Stimulated activated naive CD8-positive, alpha-beta T cell treated with anti-CD3 and anti-CD28 coated beads, Interleukin-15, Interleukin-2, amounts not matched to agents 100 ng/mL and 50 ng/mL, for 24 hours (primary cell): ENCODE results near the gene ADM2.

ENCODE experiments used
- H3K27ac Mint-ChIP-seq: one replicate; pipeline ENCODE4 v1.8.0; 2021; ENCODE audit warnings: mild to moderate bottlenecking, mixed read lengths
- H3K27me3 Mint-ChIP-seq: one replicate; pipeline ENCODE4 v1.8.0; 2021; ENCODE audit warnings: mixed read lengths
- H3K36me3 Mint-ChIP-seq: one replicate; pipeline ENCODE4 v1.8.0; 2021; ENCODE audit warnings: low read depth, mixed read lengths
- H3K4me1 Mint-ChIP-seq: one replicate; pipeline ENCODE4 v1.8.0; 2021; ENCODE audit warnings: low read depth, mixed read lengths
- H3K4me3 Mint-ChIP-seq: one replicate; pipeline ENCODE4 v1.8.0; 2021; ENCODE audit warnings: mild to moderate bottlenecking, mixed read lengths
- H3K9me3 Mint-ChIP-seq: one replicate; pipeline ENCODE4 v1.8.0; 2021; ENCODE audit warnings: mixed read lengths

The ADM2 gene

GRCh38 chr22:50526108-50526833 lies 44.9 kb downstream of the ADM2 start:
- peaks cover 23% of the 10 kb centered on the region for H3K36me3 Mint-ChIP-seq
- peak overlapping the region; percentile 87 for H3K27ac Mint-ChIP-seq

GRCh38 chr22:50526834-50527801 lies 45.8 kb downstream of the ADM2 start:
- no peaks in the 10 kb centered on the region for H3K27me3 Mint-ChIP-seq
- H3K36me3 Mint-ChIP-seq = peaks cover 23% of the 10 kb centered on the region
- peaks cover 26% of the 10 kb centered on the region for H3K4me1 Mint-ChIP-seq
- H3K27ac Mint-ChIP-seq = peak overlapping the region; percentile 87
- H3K9me3 Mint-ChIP-seq = no peaks in the 10 kb centered on the region
- peak overlapping the region; percentile 84 for H3K4me3 Mint-ChIP-seq

More at GRCh38 chr22:50526108-50526833, 44.9 kb downstream of the ADM2 start:
- no peaks in the 10 kb centered on the region for H3K9me3 Mint-ChIP-seq
- peaks cover 26% of the 10 kb centered on the region for H3K4me1 Mint-ChIP-seq
- H3K4me3 Mint-ChIP-seq = peak overlapping the region; percentile 84
- H3K27me3 Mint-ChIP-seq = no peaks in the 10 kb centered on the region

- no peaks in the 10 kb centered on the region for H3K9me3 Mint-ChIP-seq
- no peaks in the 10 kb centered on the region for H3K27me3 Mint-ChIP-seq
- peaks cover 23% of the 10 kb centered on the region for H3K36me3 Mint-ChIP-seq
- peaks cover 33% of the 10 kb centered on the region for H3K4me1 Mint-ChIP-seq
- peak overlapping the region; percentile 87 for H3K27ac Mint-ChIP-seq
- H3K4me3 Mint-ChIP-seq = peak overlapping the region; percentile 84
Observed at GRCh38 chr22:50527921-50528681, 46.8 kb downstream of the ADM2 start.

GRCh38 chr22:50528682-50529415 lies 47.5 kb downstream of the ADM2 start:
- Mint-ChIP-seq H3K27ac (peak overlapping the region; percentile 40), H3K27me3 (no peaks in the 10 kb centered on the region), H3K9me3 (no peaks in the 10 kb centered on the region), H3K4me1 (peaks cover 41% of the 10 kb centered on the region), H3K4me3 (peak overlapping the region; percentile 84), H3K36me3 (peaks cover 23% of the 10 kb centered on the region)

- Mint-ChIP-seq H3K27me3 (no peaks in the 10 kb centered on the region), H3K4me3 (peak overlapping the region; percentile 84), H3K36me3 (peaks cover 20% of the 10 kb centered on the region), H3K4me1 (peaks cover 45% of the 10 kb centered on the region), H3K27ac (peak overlapping the region; percentile 58), H3K9me3 (no peaks in the 10 kb centered on the region)
Observed at GRCh38 chr22:50529416-50529896, 48.1 kb downstream of the ADM2 start.

- peaks cover 43% of the 10 kb centered on the region for H3K4me1 Mint-ChIP-seq
- peak within 1 kb of the TSS; percentile 92 for H3K4me3 Mint-ChIP-seq
- H3K27ac Mint-ChIP-seq = peak within 1 kb of the TSS; percentile 96
- peaks cover 15% of the 10 kb centered on the region for H3K36me3 Mint-ChIP-seq
- no peaks in the 10 kb centered on the region for H3K27me3 Mint-ChIP-seq
- H3K9me3 Mint-ChIP-seq = no peaks in the 10 kb centered on the region
Observed at GRCh38 chr22:50529897-50530579, 48.7 kb downstream of the ADM2 start, which contains the start of gene TYMP. Gene TYMP, minus strand, starts transcription at chr22:50530012. Its CDS starts 303 bp downstream, at chr22:50529709.

GRCh38 chr22:50530580-50530876 lies 49.2 kb downstream of the ADM2 start:
- Mint-ChIP-seq H3K36me3 (peaks cover 15% of the 10 kb centered on the region), H3K9me3 (no peaks in the 10 kb centered on the region), H3K4me3 (peak overlapping the region; percentile 92), H3K27me3 (no peaks in the 10 kb centered on the region), H3K27ac (peak overlapping the region; percentile 96), H3K4me1 (peaks cover 47% of the 10 kb centered on the region)

- Mint-ChIP-seq H3K27me3 (no peaks in the 10 kb centered on the region), H3K9me3 (no peaks in the 10 kb centered on the region), H3K27ac (peak overlapping the region; percentile 96), H3K36me3 (peaks cover 15% of the 10 kb centered on the region), H3K4me1 (peaks cover 47% of the 10 kb centered on the region), H3K4me3 (peak overlapping the region; percentile 92)
Observed at GRCh38 chr22:50530877-50531545, 49.7 kb downstream of the ADM2 start.

- Mint-ChIP-seq H3K27ac (peak overlapping the region; percentile 96), H3K9me3 (no peaks in the 10 kb centered on the region), H3K4me1 (peaks cover 51% of the 10 kb centered on the region), H3K4me3 (peak overlapping the region; percentile 92), H3K36me3 (peaks cover 15% of the 10 kb centered on the region), H3K27me3 (no peaks in the 10 kb centered on the region)
Observed at GRCh38 chr22:50531546-50531961, 50.2 kb downstream of the ADM2 start.

- H3K36me3 Mint-ChIP-seq = peaks cover 13% of the 10 kb centered on the region
- H3K4me3 Mint-ChIP-seq = peak overlapping the region; percentile 92
- no peaks in the 10 kb centered on the region for H3K27me3 Mint-ChIP-seq
- peak overlapping the region; percentile 96 for H3K27ac Mint-ChIP-seq
- peaks cover 53% of the 10 kb centered on the region for H3K4me1 Mint-ChIP-seq
- no peaks in the 10 kb centered on the region for H3K9me3 Mint-ChIP-seq
Observed at GRCh38 chr22:50531962-50532674, 50.8 kb downstream of the ADM2 start.

- Mint-ChIP-seq H3K4me1 (peaks cover 53% of the 10 kb centered on the region), H3K4me3 (peak overlapping the region; percentile 92), H3K9me3 (no peaks in the 10 kb centered on the region), H3K27me3 (no peaks in the 10 kb centered on the region), H3K27ac (peak overlapping the region; percentile 86), H3K36me3 (peaks cover 5% of the 10 kb centered on the region)
Observed at GRCh38 chr22:50532824-50533796, 51.8 kb downstream of the ADM2 start.
